HFFc6 (cell line): ENCODE measurements around the gene FCHSD2. TPM values are rescaled to one million over a fixed set of nuclear protein-coding genes. Genes with fewer than 3 reads are reported as not detected.

ENCODE experiments used
- DNase-seq: peaks from one replicate; pipeline ENCODE4 v3.0.0-alpha.2; 2018
- H3K27ac Mint-ChIP-seq: 2 replicates; pipeline ENCODE4 v1.8.0; 2020; ENCODE audit warnings: mild to moderate bottlenecking, mixed read lengths
- H3K27me3 Mint-ChIP-seq: 2 replicates; pipeline ENCODE4 v1.8.0; 2021; ENCODE audit warnings: mild to moderate bottlenecking, moderate library complexity, mixed read lengths; ENCODE audit not compliant: insufficient read depth
- H3K36me3 Mint-ChIP-seq: 2 replicates; pipeline ENCODE4 v1.8.0; 2021; ENCODE audit warnings: low read depth, mixed read lengths
- H3K4me1 Mint-ChIP-seq: 2 replicates; pipeline ENCODE4 v1.8.0; 2020; ENCODE audit warnings: low read depth, mixed read lengths
- H3K4me3 Mint-ChIP-seq: 2 replicates; pipeline ENCODE4 v1.8.0; 2020; ENCODE audit warnings: mild to moderate bottlenecking, moderate library complexity, mixed read lengths
- H3K9me3 Mint-ChIP-seq: 2 replicates; pipeline ENCODE4 v1.8.0; 2020; ENCODE audit warnings: mild to moderate bottlenecking, mixed read lengths
- long read RNA-seq: library from polyadenylated mRNA; unstranded; transcript quantifications from one replicate; pipeline ENCODE4 v2.0.0, GENCODE V29; 2019
- total RNA-seq, 6 experiments: library from RNA; stranded (reverse); fragmentation: NEBNext Ultra II Directional; extraction: Animal tissue kit (Norgen Biotek cat#: 25700); gene quantifications; 2 replicates in 1 of 6; 3 replicates in 5 of 6; pipeline ENCODE4 v1.2.3, GENCODE V29; 2021
- TF ChIP-seq, protein P1 (sequence below): fragments of 200-600 bp; sonication (generic); IDR thresholded peaks from 2 replicates; pipeline ENCODE4 v1.5.0; 2021; ENCODE audit warnings: antibody characterized with exemption, mild to moderate bottlenecking

Gene FCHSD2
- 10 to 100 TPM; 58.9 to 68.2 (median 65.0) TPM for total RNA-seq
- long read RNA-seq, transcript FCHSD2-204 (20 exons, 3,154 nt): major isoform, 11 of 44 reads
- long read RNA-seq, partial matches to known transcripts: 12 of 44 reads
- long read RNA-seq, other reads (novel, unspliced or antisense): 21 of 44 reads

- Mint-ChIP-seq H3K27ac (peak within 1 kb of the TSS; percentile 98), H3K36me3 (peaks cover 26% of the 10 kb centered on the region), H3K27me3 (peaks cover 8% of the 10 kb centered on the region), H3K4me1 (peaks cover 46% of the 10 kb centered on the region), H3K9me3 (no peaks in the 10 kb centered on the region), H3K4me3 (peak within 1 kb of the TSS; percentile 96)
- TF ChIP-seq, protein P1, sequence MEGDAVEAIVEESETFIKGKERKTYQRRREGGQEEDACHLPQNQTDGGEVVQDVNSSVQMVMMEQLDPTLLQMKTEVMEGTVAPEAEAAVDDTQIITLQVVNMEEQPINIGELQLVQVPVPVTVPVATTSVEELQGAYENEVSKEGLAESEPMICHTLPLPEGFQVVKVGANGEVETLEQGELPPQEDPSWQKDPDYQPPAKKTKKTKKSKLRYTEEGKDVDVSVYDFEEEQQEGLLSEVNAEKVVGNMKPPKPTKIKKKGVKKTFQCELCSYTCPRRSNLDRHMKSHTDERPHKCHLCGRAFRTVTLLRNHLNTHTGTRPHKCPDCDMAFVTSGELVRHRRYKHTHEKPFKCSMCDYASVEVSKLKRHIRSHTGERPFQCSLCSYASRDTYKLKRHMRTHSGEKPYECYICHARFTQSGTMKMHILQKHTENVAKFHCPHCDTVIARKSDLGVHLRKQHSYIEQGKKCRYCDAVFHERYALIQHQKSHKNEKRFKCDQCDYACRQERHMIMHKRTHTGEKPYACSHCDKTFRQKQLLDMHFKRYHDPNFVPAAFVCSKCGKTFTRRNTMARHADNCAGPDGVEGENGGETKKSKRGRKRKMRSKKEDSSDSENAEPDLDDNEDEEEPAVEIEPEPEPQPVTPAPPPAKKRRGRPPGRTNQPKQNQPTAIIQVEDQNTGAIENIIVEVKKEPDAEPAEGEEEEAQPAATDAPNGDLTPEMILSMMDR: no peak
- no peak for DNase-seq
Measured at GRCh38 chr11:73142128-73142377, at the start of gene FCHSD2. TSS of gene FCHSD2 (minus strand) at chr11:73142318. CDS start at chr11:73141877, 441 bp downstream.

GRCh38 chr11:73191151-73191550 is 49.0 kb upstream of the FCHSD2 start:
- DNase-seq: no peak
- no peak overlapping the region for H3K4me3 Mint-ChIP-seq
- no peaks in the 10 kb centered on the region for H3K9me3 Mint-ChIP-seq
- TF ChIP-seq, protein P1: no peak
- H3K27me3 Mint-ChIP-seq: no peaks in the 10 kb centered on the region; the same call in 1 of the 2 replicates
- H3K36me3 Mint-ChIP-seq: no peaks in the 10 kb centered on the region
- no peak overlapping the region for H3K27ac Mint-ChIP-seq
- H3K4me1 Mint-ChIP-seq: peaks cover 39% of the 10 kb centered on the region

- Mint-ChIP-seq H3K9me3 (no peaks in the 10 kb centered on the region), H3K4me3 (no peak overlapping the region), H3K36me3 (no peaks in the 10 kb centered on the region), H3K4me1 (peaks cover 39% of the 10 kb centered on the region), H3K27me3 (no peaks in the 10 kb centered on the region; the same call in 1 of the 2 replicates), H3K27ac (no peak overlapping the region)
- TF ChIP-seq, protein P1: no peak
- no peak for DNase-seq
Measured at GRCh38 chr11:73190557-73190885, 48.4 kb upstream of the FCHSD2 start.

DNA sequence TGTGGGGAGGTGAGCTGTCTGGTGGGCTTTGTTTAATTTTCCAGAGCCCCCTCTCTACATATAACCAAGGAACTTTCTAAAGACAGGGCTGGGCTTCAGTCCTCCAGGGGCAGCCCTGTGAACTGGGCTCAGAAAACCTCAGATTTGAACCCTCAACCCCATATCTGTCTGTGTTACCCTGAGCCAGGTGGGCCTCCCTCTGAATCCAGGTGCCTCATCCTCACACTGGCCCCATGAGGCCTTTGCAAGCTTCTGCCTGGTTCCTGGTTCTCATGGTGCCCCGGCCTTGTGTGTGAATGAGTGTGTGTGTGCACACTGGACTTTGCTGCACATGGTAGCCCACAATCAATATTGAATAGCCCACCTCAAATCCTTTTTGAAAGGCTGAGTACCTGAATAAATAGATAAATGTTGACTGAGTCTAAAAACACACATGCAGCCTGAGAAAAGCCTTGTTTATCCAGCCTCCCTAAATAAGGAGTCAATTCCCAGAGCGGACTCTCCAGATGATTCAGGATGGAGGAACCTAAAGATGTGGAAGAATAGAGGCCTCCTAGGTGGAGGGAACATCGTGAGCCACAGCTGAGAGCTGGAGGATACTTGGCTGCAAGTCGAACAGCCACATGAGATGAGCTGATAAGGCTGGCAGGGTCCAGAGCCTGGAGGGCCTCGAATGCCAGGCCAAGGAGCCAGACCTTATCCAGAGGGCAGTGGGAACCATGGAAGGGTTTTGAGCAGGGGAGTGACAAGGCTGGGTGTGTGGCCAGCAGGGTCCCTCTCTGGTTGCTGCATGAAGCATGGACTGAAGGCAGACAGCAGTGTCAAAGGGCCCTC is 47.8 kb upstream of the FCHSD2 start:
- H3K4me3 Mint-ChIP-seq: no peak overlapping the region
- TF ChIP-seq, protein P1: no peak
- no peaks in the 10 kb centered on the region for H3K36me3 Mint-ChIP-seq
- H3K27me3 Mint-ChIP-seq: no peaks in the 10 kb centered on the region; the same call in 1 of the 2 replicates
- H3K9me3 Mint-ChIP-seq: no peaks in the 10 kb centered on the region
- DNase-seq: no peak
- H3K4me1 Mint-ChIP-seq: peaks cover 39% of the 10 kb centered on the region
- H3K27ac Mint-ChIP-seq: no peak overlapping the region

DNA sequence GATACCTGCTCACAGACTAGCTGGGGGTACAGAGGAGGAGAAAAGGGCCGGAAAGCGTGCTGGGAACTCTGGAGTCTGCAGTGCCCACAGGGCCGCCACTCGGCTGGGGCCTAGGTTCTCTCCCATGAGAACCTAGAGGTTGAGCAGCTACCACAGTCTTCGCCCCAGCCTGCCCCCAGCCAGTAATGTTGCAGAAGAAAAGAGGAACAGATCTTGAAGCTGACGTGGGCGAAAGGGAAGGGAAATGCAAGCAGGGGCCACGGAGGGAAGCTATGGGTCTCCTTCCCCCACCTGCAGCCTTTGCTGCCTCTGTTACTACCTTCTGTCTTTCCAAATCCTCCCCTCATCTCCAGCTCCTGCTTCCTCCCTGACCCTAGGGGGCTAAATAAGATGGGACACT is 47.2 kb upstream of the FCHSD2 start:
- peaks cover 39% of the 10 kb centered on the region for H3K4me1 Mint-ChIP-seq
- TF ChIP-seq, protein P1: no peak

More for the DNA sequence above, 47.2 kb upstream of the FCHSD2 start:
- no peak for DNase-seq
- no peak overlapping the region for H3K4me3 Mint-ChIP-seq
- no peaks in the 10 kb centered on the region for H3K36me3 Mint-ChIP-seq
- H3K27me3 Mint-ChIP-seq: no peaks in the 10 kb centered on the region; the same call in 1 of the 2 replicates
- H3K9me3 Mint-ChIP-seq: no peaks in the 10 kb centered on the region
- no peak overlapping the region for H3K27ac Mint-ChIP-seq
